Omental fat pad (tissue), 4 donors: ENCODE results near the gene LRRC51. TPM values are rescaled to one million over a fixed set of nuclear protein-coding genes. Genes with fewer than 3 reads are reported as not detected.
"Not testable (repeated sequence)": the region's sequence is repeated elsewhere in the genome, so short reads cannot be mapped to it uniquely, and the experiment has no call there.

Experiments used
- ATAC-seq: fragments of 150-250 bp; one replicate; pipeline ENCODE4 v1.9.1; 2016; ENCODE audit warnings: mild to moderate bottlenecking, moderate library complexity; ENCODE audit not compliant: low FRiP score
- DNase-seq: peaks from one replicate; pipeline ENCODE4 v3.0.0-alpha.2; 2019; ENCODE audit warnings: low spot score
- CTCF ChIP-seq, 3 donors: fragments of 450-650 bp; IDR thresholded peaks; one replicate each; pipeline ENCODE4 v1.5.1; 2016 to 2017; ENCODE audit warnings: antibody characterized with exemption in 3 of 3, mild to moderate bottlenecking in 3 of 3, moderate library complexity in 2 of 3
- small RNA-seq: library from RNA; depleted of rRNA; stranded (forward); fragments of <200 nt; gene quantifications from one replicate; pipeline ENCODE3, GENCODE V24; 2016
- total RNA-seq, 4 donors: library from RNA; depleted of rRNA; stranded (reverse); fragments of >200 nt; gene quantifications; one replicate each; pipeline ENCODE4 v1.1.0, GENCODE V29; 2016

LRRC51 gene
- total RNA-seq, 4 donors from 2014 or later: 4.0 to 10.0 (median 5.4) TPM

DNA sequence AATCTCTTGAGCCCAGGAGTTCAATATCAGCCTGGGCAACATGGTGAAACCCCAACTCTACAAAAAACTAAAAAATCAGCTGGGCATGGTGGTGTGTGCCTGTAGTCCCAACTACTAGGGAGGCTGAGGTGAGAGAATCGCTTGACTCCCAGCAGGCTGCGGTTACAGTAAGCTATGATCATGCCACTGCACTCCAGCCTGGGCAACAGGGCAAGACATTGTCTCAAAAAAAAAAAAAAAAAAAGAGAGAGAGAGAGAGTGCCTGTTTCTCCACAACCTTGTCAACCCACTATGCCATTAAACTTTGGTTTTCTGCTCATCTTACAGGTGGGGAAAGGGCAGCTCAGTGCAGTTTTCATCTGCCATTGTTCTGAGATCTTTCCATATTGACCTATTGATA lies 60.0 kb downstream of the LRRC51 start:
- no peak for DNase-seq
- TF ChIP-seq CTCF (IDR thresholded peaks at IDR 0.05): no peak
- ATAC-seq: no peak

DNA sequence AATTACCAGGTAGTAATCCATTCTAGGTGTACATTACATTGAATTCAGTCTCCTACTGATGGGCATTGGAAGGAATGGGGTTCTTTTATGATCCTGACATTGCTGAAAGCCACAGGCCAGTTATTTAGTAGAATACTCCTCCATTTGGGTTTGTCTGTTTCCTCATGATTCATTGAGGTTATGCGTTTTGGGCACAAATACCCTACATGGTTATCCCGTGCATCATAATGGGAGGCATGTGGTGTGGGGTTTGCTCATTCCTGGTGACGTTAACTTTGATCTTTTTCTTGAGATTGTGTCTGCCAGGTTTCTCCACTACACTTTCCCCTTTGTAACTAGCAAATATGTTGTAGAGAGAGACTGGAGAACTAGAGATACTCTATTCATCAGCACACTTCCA lies 60.4 kb downstream of the LRRC51 start:
- ATAC-seq: no peak
- no peak for TF ChIP-seq CTCF (IDR thresholded peaks at IDR 0.05)
- DNase-seq: no peak

GRCh38 chr11:72142086-72142485 lies 61.4 kb downstream of the LRRC51 start:
- DNase-seq, ATAC-seq: not testable (repeated sequence)

- not testable (repeated sequence) for DNase-seq, ATAC-seq
Observed at GRCh38 chr11:72142543-72142942, 61.9 kb downstream of the LRRC51 start.

DNA sequence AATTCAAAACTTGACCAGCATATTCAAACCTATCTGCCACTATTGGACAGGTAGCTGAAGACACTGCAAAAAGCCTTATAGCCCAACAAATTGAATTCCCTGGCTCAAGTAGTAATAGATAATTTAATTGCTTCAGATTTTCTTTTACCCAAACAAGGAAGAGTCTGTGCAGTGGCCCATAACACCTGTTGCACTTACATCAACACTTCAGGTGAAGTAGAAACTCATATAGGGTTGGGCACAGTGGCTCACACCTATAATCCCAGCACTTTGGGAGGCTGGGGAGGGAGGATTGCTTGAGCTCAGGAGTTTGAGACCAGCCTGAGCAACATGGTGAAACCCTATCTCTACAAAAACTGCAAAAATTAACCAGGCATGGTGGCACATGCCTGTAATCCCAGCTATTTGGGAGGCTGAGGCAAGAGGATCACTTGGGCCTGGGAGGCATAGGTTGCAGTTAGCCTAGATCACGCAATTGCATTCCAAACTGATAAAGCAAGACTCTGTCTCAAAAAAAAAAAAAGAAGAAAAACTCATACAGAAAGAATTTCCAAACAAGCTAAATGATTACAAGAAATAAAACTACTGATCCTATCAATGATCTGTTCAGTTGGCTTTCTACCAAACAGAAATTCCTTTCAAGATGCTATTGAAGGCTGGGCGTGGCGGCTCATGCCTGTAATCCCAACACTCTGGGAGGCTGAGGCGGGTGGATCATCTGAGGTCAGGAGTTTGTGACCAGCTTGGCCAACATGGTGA lies 64.3 kb downstream of the LRRC51 start:
- no peak for TF ChIP-seq CTCF (IDR thresholded peaks at IDR 0.05)
- no peak for DNase-seq
- ATAC-seq: no peak

Small RNA genes lying within 50 kb of the gene (small RNA-seq; reads per million reads assigned to genes)
- gene MIR3165 (not detected), gene RNU6-72P (not detected)

Other genes with a start within 250 kb of the LRRC51 start
- gene DEFB108B, start 247.7 kb upstream of the LRRC51 start, total RNA-seq: not detected
- gene DEFB131B, start 202.4 kb upstream of the LRRC51 start, total RNA-seq: not detected
- gene XNDC1N, start 152.3 kb upstream of the LRRC51 start, total RNA-seq: 10 to 100 TPM in 1 of 4 donors, 1 to 10 TPM in 3; 4.7 to 10.9 (median 6.1) TPM
- gene RNF121, start 151.8 kb upstream of the LRRC51 start, total RNA-seq: 10 to 100 TPM; 19.2 to 25.6 (median 23.7) TPM
- 10 to 100 TPM in 2 of 4 donors, 1 to 10 TPM in 2; 4.1 to 16.7 (median 10.8) TPM for gene IL18BP, start 81.9 kb upstream of the LRRC51 start, total RNA-seq
- 100 to 1,000 TPM; 113 to 270 (median 159) TPM for gene NUMA1, start 308 bp upstream of the LRRC51 start, total RNA-seq
- gene LAMTOR1, start 22.4 kb downstream of the LRRC51 start, total RNA-seq: 100 to 1,000 TPM in 2 of 4 donors, 10 to 100 TPM in 2; 88.7 to 137 (median 111) TPM
- not detected for gene TOMT, start 25.1 kb downstream of the LRRC51 start, total RNA-seq
- 10 to 100 TPM; 13.2 to 26.9 (median 22.8) TPM for gene ANAPC15, start 31.8 kb downstream of the LRRC51 start, total RNA-seq
- 10 to 100 TPM in 1 of 4 donors, not detected in 3; 25.7 TPM for gene FOLR3, start 54.9 kb downstream of the LRRC51 start, total RNA-seq
- not detected for gene FOLR1, start 111.3 kb downstream of the LRRC51 start, total RNA-seq
- gene FOLR2, start 135.9 kb downstream of the LRRC51 start, total RNA-seq: 100 to 1,000 TPM in 2 of 4 donors, 10 to 100 TPM in 2; 52.5 to 128 (median 95.5) TPM
- gene INPPL1, start 143.9 kb downstream of the LRRC51 start, total RNA-seq: 10 to 100 TPM; 47.6 to 65.1 (median 57.6) TPM
- not detected for gene PHOX2A, start 163.3 kb downstream of the LRRC51 start, total RNA-seq